Type B pancreatic cell (in vitro differentiated cells): Measurements from ENCODE around the gene GPR171. TPM values are rescaled to one million over a fixed set of nuclear protein-coding genes. Genes with fewer than 3 reads are reported as not detected.

Source experiments
- DNase-seq: peaks from one replicate; pipeline ENCODE4 v3.0.0; 2021; ENCODE audit warnings: mixed read lengths; ENCODE audit not compliant: unreplicated experiment; ENCODE audit errors: extremely low spot score
- H3K27ac Mint-ChIP-seq: 2 replicates; pipeline ENCODE4 v1.8.0; 2021; ENCODE audit warnings: mild to moderate bottlenecking, mixed read lengths
- H3K27me3 Mint-ChIP-seq: 2 replicates; pipeline ENCODE4 v1.8.0; 2021; ENCODE audit warnings: mixed read lengths
- H3K36me3 Mint-ChIP-seq: 2 replicates; pipeline ENCODE4 v1.8.0; 2021; ENCODE audit warnings: mixed read lengths
- H3K4me1 Mint-ChIP-seq: one replicate; pipeline ENCODE4 v1.8.0; 2021; ENCODE audit warnings: mixed read lengths; ENCODE audit not compliant: unreplicated experiment
- H3K4me3 Mint-ChIP-seq: 2 replicates; pipeline ENCODE4 v1.8.0; 2021; ENCODE audit warnings: mild to moderate bottlenecking, mixed read lengths
- H3K9me3 Mint-ChIP-seq: 2 replicates; pipeline ENCODE4 v1.8.0; 2021; ENCODE audit warnings: mixed read lengths
- CTCF ChIP-seq: fragments of 200-600 bp; sonication (generic); conservative IDR thresholded peaks from 2 replicates; pipeline ENCODE4 v1.5.0; 2021; ENCODE audit warnings: antibody characterized with exemption, mild to moderate bottlenecking
- total RNA-seq: library from RNA; stranded (reverse); gene quantifications from 2 replicates; pipeline ENCODE4 v1.2.1, GENCODE V29; 2021; ENCODE audit warnings: low replicate concordance

Gene GPR171
- total RNA-seq, 1 donor from 2014 or later: not detected

GRCh38 chr3:151210676-151211381 is 7.8 kb upstream of the GPR171 start:
- no peak for DNase-seq
- Mint-ChIP-seq H3K4me3 (no peak overlapping the region), H3K27me3 (no peaks in the 10 kb centered on the region), H3K27ac (no peak overlapping the region), H3K4me1 (peaks cover 5% of the 10 kb centered on the region), H3K36me3 (no peaks in the 10 kb centered on the region), H3K9me3 (no peaks in the 10 kb centered on the region)
- peak; percentile 15 for TF ChIP-seq CTCF

GRCh38 chr3:151209654-151210053 is 6.6 kb upstream of the GPR171 start:
- H3K9me3 Mint-ChIP-seq: no peaks in the 10 kb centered on the region

DNA sequence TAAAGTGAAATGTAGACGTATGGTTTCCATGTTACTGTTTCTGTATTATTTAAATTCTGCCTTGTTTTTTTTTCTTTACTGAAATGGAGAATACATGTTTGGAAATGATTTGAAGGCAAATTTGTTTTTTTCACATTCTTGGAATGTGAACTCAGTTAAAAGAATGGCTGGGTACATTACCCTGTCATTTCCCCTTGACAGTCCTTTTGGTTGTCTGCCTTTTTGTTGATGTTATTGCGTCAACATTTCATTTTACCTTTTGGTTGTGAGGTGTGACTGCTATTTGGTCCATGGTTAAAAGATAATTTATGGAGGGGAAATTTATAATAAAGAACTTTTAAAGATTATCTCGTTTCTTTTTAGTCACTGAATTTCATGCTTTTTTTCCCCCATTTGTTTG is 3.2 kb upstream of the GPR171 start:
- no peak overlapping the region for H3K27ac Mint-ChIP-seq
- no peak for DNase-seq
- H3K4me1 Mint-ChIP-seq: peaks cover 5% of the 10 kb centered on the region
- TF ChIP-seq CTCF: no peak
- no peak overlapping the region for H3K4me3 Mint-ChIP-seq
- H3K36me3 Mint-ChIP-seq: no peaks in the 10 kb centered on the region
- no peaks in the 10 kb centered on the region for H3K9me3 Mint-ChIP-seq
- H3K27me3 Mint-ChIP-seq: no peaks in the 10 kb centered on the region

More at GRCh38 chr3:151209654-151210053, 6.6 kb upstream of the GPR171 start:
- no peak for DNase-seq
- Mint-ChIP-seq H3K4me1 (peaks cover 5% of the 10 kb centered on the region), H3K4me3 (no peak overlapping the region), H3K27me3 (no peaks in the 10 kb centered on the region), H3K36me3 (no peaks in the 10 kb centered on the region), H3K27ac (no peak overlapping the region)
- no peak for TF ChIP-seq CTCF

DNA sequence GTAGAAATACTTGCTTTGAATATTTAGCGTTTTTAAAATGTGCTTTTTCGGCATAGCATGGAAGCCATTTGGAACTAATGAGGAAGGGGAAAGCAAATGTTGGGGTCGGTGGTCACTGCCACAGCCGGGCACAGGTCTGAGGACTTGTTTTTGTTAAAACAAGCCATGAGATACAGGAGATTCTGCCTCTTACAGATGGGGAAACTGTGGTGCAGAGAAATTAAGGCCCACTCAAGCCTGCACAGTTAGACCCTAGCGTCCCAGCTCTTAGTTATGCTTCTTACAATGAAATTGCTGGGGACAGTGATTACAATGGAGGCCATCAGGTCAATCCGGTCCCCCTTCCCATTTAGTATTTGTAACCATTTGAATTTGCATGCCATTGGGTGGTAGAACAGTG is 2.5 kb upstream of the GPR171 start:
- Mint-ChIP-seq H3K4me3 (no peak overlapping the region), H3K27me3 (no peaks in the 10 kb centered on the region), H3K27ac (no peak overlapping the region), H3K36me3 (no peaks in the 10 kb centered on the region), H3K4me1 (peaks cover 2% of the 10 kb centered on the region), H3K9me3 (no peaks in the 10 kb centered on the region)
- TF ChIP-seq CTCF: no peak
- DNase-seq: no peak

DNA sequence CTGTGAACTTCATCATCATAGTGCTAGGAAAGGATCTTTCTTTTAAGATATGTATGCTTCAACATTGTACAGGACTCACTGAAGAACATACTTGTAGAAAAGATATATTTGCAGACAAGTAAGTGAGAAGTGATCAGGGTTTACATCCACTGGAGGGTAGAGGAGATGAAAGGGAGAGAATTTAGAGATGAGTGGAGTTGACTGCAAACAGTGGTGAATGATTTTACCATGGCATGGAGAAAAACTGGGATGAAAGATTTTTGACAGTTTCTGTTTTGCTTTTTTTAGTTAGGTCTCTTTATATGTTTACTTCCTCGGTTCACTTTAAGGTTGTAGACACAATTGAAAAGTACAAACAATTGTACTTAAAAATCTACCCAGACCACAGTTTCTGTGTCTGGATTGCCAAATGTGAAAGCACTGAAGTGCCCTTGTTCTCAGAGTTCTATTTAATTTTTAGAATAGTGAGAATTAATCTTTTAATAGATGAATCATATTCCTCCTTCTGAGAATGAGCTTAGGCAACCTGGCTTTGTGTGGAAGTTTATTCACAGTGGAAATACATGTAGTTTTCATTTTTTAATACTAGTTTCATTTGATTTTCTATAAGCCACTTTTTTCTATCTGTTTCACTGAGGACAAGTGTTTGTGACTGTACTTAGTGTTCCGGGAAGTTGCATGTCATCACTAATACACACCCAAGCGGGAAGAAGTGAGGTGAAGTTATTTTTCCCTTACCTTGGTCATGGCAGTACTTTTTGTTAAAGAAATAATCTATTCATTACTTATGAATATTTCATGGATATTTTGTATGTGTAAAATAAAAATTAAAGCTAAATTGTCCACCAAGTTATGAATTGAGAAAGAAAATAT is 1.8 kb upstream of the GPR171 start:
- DNase-seq: no peak
- TF ChIP-seq CTCF: no peak
- Mint-ChIP-seq H3K9me3 (no peaks in the 10 kb centered on the region), H3K27ac (no peak overlapping the region), H3K36me3 (no peaks in the 10 kb centered on the region), H3K27me3 (no peaks in the 10 kb centered on the region), H3K4me3 (no peak overlapping the region), H3K4me1 (no peaks in the 10 kb centered on the region)
